Tibial nerve (tissue), 4 donors: ENCODE data around the gene NENF. TPM values are rescaled to one million over a fixed set of nuclear protein-coding genes. Genes with fewer than 3 reads are reported as not detected.

Experiments used
- DNase-seq, 2 donors: peaks; one replicate each; pipeline ENCODE4 v3.0.0-alpha.2; 2019; ENCODE audit warnings: low spot score in 2 of 2
- H3K27ac ChIP-seq, 4 donors: fragments of 200-600 bp; sonication (generic) in 3 of 4; one replicate each; pipeline ENCODE4 v1.5.1; 2017 to 2019; ENCODE audit warnings: mild to moderate bottlenecking in 1 of 4
- H3K27me3 ChIP-seq, 2 donors: fragments of 200-600 bp; sonication (generic) in 1 of 2; one replicate each; pipeline versions ENCODE4 v1.5.1 to v1.6.0; 2017 to 2019
- H3K36me3 ChIP-seq, 3 donors: fragments of 200-600 bp; sonication (generic); one replicate each; pipeline ENCODE4 v1.5.1; 2018 to 2019
- H3K4me1 ChIP-seq, 4 donors: fragments of 200-600 bp; sonication (generic) in 3 of 4; one replicate each; pipeline ENCODE4 v1.5.1; 2017 to 2019
- H3K4me3 ChIP-seq, 4 donors: fragments of 200-600 bp; sonication (generic) in 3 of 4; one replicate each; pipeline ENCODE4 v1.5.1; 2017 to 2019; ENCODE audit warnings: mild to moderate bottlenecking in 1 of 4, moderate library complexity in 1 of 4
- H3K9me3 ChIP-seq, 4 donors: fragments of 200-600 bp; sonication (generic) in 3 of 4; one replicate each; pipeline ENCODE4 v1.5.1; 2017 to 2019
- EP300 ChIP-seq, 2 donors: sonication (generic); formaldehyde crosslinking; IDR thresholded peaks; one replicate each; pipeline ENCODE4 v1.6.1; 2017; ENCODE audit warnings: antibody characterized with exemption in 2 of 2, mild to moderate bottlenecking in 1 of 2
- POLR2A ChIP-seq, 2 donors: fragments of 450-650 bp; IDR thresholded peaks; one replicate each; pipeline ENCODE4 v1.6.1; 2017; ENCODE audit warnings: antibody characterized with exemption in 2 of 2, mild to moderate bottlenecking in 2 of 2, moderate library complexity in 2 of 2
- WGBS, 2 donors: methylation state at CpG; one replicate each; pipeline ENCODE4 v1.1.5; 2018; 5-methylcytosine and 5-hydroxymethylcytosine counted together
- total RNA-seq, 4 donors: library from RNA; depleted of rRNA; stranded (reverse); fragments of >200 nt; gene quantifications; one replicate each; pipeline ENCODE4 v1.1.0, GENCODE V29; 2016
- TF ChIP-seq, protein P1 (sequence below), 5 experiments: fragments of 200-600 bp in 3 of 5; fragments of 450-650 bp in 2 of 5; sonication (generic) in 3 of 5; IDR thresholded peaks; one replicate each; pipeline ENCODE4 v1.5.1; 2016 to 2019; ENCODE audit warnings: antibody characterized with exemption in 5 of 5, mild to moderate bottlenecking in 3 of 5, moderate library complexity in 2 of 5

Gene NENF
- total RNA-seq, 4 donors from 2014 or later = 164 to 211 (median 164) TPM

DNA sequence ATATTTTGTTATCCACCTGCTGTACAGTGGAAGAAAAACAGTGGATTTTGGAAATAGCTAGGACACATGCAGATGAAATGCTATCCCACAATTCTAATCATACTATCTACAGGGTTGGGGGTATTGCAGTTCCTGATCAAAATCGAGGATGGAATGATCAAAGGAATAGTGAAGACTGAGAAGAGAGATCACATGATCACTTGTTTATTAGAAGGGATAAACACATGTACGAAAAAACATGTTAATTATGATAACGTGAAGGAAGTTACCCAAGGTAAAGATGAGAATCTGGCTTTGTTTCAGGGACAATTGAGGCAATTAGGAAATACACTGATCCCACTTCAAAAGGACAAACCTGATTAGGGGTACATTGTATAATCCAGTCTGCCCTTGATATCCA, 8.8 kb upstream of the NENF start:
- Histone ChIP-seq H3K4me3 (no peak overlapping the region), H3K27ac (no peak overlapping the region), H3K36me3 (no peaks in the 10 kb centered on the region), H3K27me3 (no peaks in the 10 kb centered on the region), H3K4me1 (no peaks in the 10 kb centered on the region), H3K9me3 (no peaks in the 10 kb centered on the region)
- WGBS, 2 donors = 69 to 73% methylated on average over 3 of the region's 3 CpGs
- DNase-seq = no peak
- TF ChIP-seq EP300 (IDR thresholded peaks at IDR 0.05) (no peak), POLR2A (IDR thresholded peaks at IDR 0.05) (no peak)
- TF ChIP-seq, protein P1, sequence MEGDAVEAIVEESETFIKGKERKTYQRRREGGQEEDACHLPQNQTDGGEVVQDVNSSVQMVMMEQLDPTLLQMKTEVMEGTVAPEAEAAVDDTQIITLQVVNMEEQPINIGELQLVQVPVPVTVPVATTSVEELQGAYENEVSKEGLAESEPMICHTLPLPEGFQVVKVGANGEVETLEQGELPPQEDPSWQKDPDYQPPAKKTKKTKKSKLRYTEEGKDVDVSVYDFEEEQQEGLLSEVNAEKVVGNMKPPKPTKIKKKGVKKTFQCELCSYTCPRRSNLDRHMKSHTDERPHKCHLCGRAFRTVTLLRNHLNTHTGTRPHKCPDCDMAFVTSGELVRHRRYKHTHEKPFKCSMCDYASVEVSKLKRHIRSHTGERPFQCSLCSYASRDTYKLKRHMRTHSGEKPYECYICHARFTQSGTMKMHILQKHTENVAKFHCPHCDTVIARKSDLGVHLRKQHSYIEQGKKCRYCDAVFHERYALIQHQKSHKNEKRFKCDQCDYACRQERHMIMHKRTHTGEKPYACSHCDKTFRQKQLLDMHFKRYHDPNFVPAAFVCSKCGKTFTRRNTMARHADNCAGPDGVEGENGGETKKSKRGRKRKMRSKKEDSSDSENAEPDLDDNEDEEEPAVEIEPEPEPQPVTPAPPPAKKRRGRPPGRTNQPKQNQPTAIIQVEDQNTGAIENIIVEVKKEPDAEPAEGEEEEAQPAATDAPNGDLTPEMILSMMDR (IDR thresholded peaks at IDR 0.05) = no peak

DNA sequence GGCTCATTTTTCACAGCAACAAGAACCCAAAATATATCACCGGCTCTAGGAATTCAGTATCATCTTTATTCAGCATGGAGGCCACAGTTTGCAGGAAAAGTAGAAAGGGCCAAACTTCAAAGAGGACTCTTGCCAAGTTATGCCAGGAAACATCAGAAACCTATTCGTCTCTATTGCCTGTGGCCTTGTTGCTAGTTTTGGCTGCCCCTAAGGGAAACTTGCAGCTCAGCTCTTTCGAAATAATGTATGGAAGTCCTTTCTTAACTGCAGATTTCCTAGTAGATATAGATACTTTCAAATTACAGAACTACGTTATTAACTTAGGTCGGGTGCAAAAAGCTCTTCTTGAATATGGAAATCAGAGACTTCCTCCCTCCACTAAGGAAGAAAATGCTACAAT, 4.2 kb upstream of the NENF start:
- Histone ChIP-seq H3K27me3 (no peaks in the 10 kb centered on the region), H3K4me1 (peaks cover 0 to 13% (median 4%) of the 10 kb centered on the region in 4 donors), H3K9me3 (no peaks in the 10 kb centered on the region), H3K27ac (no peak overlapping the region), H3K4me3 (no peak overlapping the region), H3K36me3 (no peaks in the 10 kb centered on the region)
- WGBS, 2 donors = 72 to 73% methylated on average over 5 of the region's 5 CpGs
- no peak for TF ChIP-seq POLR2A (IDR thresholded peaks at IDR 0.05)
- TF ChIP-seq, protein P1 (IDR thresholded peaks at IDR 0.05) = no peak
- TF ChIP-seq EP300 (IDR thresholded peaks at IDR 0.05) = no peak
- no peak for DNase-seq

DNA sequence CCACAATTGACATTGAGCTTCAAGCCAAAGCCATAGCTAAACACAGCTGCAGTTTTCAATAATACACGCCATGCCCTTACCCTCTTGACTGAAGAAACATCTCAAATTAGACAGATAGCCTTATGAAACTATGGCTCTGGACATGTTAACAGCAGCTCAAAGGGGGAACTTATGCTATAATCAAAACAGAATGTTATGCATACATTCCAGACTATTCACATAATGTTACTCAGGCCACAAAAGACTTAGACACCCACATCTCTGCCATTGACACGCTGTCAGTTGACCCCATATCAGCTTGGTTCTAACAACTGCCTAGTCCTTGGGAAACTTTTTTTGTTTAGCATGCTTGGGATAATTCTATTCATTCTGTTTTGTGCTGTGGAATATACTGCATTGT, 2.3 kb upstream of the NENF start:
- WGBS, 2 donors = 59 to 65% methylated on average over 2 of the region's 2 CpGs
- Histone ChIP-seq H3K9me3 (no peaks in the 10 kb centered on the region), H3K36me3 (no peaks in the 10 kb centered on the region), H3K27ac (no peak overlapping the region), H3K27me3 (no peaks in the 10 kb centered on the region), H3K4me1 (peaks cover 0 to 21% (median 6%) of the 10 kb centered on the region in 4 donors), H3K4me3 (no peak overlapping the region)
- no peak for DNase-seq
- TF ChIP-seq POLR2A (IDR thresholded peaks at IDR 0.05) = no peak
- no peak for TF ChIP-seq EP300 (IDR thresholded peaks at IDR 0.05)
- TF ChIP-seq, protein P1 (IDR thresholded peaks at IDR 0.05) = no peak

DNA sequence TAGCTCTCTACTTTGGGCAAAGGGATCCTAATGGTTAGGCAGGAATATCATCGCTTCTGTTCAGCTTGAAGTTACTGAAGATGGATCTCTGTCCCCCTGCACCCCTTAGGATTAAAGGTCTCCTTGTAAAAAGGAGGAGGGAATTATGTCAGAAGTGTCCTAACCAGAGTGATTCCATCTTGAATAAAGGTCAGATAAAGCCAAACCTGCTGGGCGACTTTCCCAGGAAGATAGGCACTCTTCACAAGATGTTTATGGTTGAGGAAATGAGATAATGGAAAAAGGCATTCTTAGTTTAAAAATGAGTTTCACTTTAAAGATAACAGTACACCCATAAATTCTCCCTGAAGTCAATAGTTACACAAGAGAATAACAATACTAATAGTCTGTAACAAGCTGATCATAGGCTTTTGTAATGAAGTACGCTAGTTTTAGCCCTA, 1.7 kb upstream of the NENF start:
- TF ChIP-seq EP300 (IDR thresholded peaks at IDR 0.05) (no peak), POLR2A (IDR thresholded peaks at IDR 0.05) (no peak)
- TF ChIP-seq, protein P1 (IDR thresholded peaks at IDR 0.05) = no peak
- WGBS, 2 donors = 69 to 79% methylated on average over 3 of the region's 3 CpGs
- Histone ChIP-seq H3K9me3 (no peaks in the 10 kb centered on the region), H3K27me3 (no peaks in the 10 kb centered on the region), H3K27ac (no peak overlapping the region), H3K4me3 (no peak overlapping the region), H3K36me3 (no peaks in the 10 kb centered on the region), H3K4me1 (peaks cover 0 to 21% (median 6%) of the 10 kb centered on the region in 4 donors)
- no peak for DNase-seq

DNA sequence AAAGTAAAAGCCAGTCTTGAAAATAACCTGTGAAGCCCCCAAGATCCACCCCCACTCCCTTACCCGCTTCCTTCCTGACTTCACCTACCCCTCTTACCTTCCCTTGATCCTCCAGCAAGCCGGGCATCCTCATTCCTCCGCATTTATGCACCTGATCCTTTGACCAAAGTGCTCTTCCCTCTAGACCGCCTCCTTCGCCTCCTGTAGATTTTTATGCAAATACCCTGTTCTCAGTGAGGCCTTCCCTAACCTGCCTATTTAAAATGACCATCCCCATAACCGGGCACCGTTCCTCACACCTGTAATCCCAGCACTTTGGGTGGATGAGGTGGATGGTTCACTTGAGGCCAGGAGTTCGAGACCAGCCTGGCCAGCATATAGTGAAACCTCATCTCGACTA, 1.1 kb upstream of the NENF start:
- TF ChIP-seq, protein P1 (IDR thresholded peaks at IDR 0.05) = no peak
- no peak for TF ChIP-seq EP300 (IDR thresholded peaks at IDR 0.05)
- no peak for TF ChIP-seq POLR2A (IDR thresholded peaks at IDR 0.05)
- 93% methylated on average over 9 of the region's 9 CpGs for WGBS, 2 donors
- no peak for DNase-seq

More for the DNA sequence above, 1.1 kb upstream of the NENF start:
- no peaks in the 10 kb centered on the region for H3K9me3 ChIP-seq
- no peaks in the 10 kb centered on the region for H3K27me3 ChIP-seq
- H3K4me1 ChIP-seq = peaks cover 0 to 21% (median 6%) of the 10 kb centered on the region in 4 donors
- no peak overlapping the region for H3K27ac ChIP-seq
- H3K4me3 ChIP-seq = no peak overlapping the region
- H3K36me3 ChIP-seq = no peaks in the 10 kb centered on the region
